ENCODE results near the gene DAB2IP.

- TF ChIP-seq EZH2 (IDR thresholded peaks at IDR 0.05; ENCODE audit: borderline replicate concordance, low read length), result no peak
- TF ChIP-seq CTCF (IDR thresholded peaks at IDR 0.05; ENCODE audit: low read length), result no peak
Observed at GRCh38 chr9:121690316-121690715, 38.9 kb downstream of the DAB2IP start.

All from OCI-LY1 (cell line).